Measurements from ENCODE around the gene MYCL.

DNA sequence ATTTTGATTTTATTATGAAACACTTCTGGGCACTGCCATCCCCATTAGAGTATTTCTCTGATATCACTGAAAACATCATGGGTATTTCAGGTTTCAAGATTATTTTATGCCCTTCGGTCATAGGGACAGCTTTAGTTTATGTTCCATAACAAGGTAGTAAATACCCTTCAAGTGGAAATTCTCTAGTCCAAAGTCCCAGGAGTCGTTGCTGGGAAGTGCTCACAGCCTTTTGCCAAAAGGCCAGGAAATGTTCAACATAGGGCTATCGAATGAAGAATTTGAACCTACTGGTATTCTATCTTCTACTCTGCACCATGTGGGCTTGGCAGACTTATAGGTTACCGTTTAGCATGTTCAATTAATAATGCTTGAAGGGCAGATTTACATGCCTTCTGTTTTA lies 45.5 kb upstream of the MYCL start:
- TF ChIP-seq SIN3A (IDR thresholded peaks at IDR 0.05; ENCODE audit: borderline replicate concordance, insufficient read depth, low read length), result no peak
- TF ChIP-seq TAF1 (IDR thresholded peaks at IDR 0.05; ENCODE audit: borderline replicate concordance, insufficient read depth, low read length), result no peak
- no peak for TF ChIP-seq POLR2AphosphoS5 (IDR thresholded peaks at IDR 0.05; ENCODE audit: low read depth, low read length)
- TF ChIP-seq FOXP2 (optimal IDR thresholded peaks at IDR 0.05; ENCODE audit: borderline replicate concordance, extremely low read depth, extremely low read length, insufficient read depth), result no peak
